CD4-positive, CD25-positive, alpha-beta regulatory T cell (primary cell): ENCODE results near the gene ABT1. TPM values are rescaled to one million over a fixed set of nuclear protein-coding genes. Genes with fewer than 3 reads are reported as not detected.

Experiments
- ATAC-seq, 2 donors: fragments of 150-1000 bp; cut with Tn5 transposase; one replicate each; pipeline ENCODE4 v1.10.0; 2021; ENCODE audit warnings: low read depth in 2 of 2, moderate number of reproducible peaks in 2 of 2, moderate library complexity in 1 of 2
- DNase-seq, 3 donors: peaks; one replicate each; pipeline versions ENCODE4 v3.0.0 to v3.0.0-alpha.2; 2012 to 2022; ENCODE audit warnings: mixed read lengths in 1 of 3
- H3K27ac ChIP-seq: one replicate; pipeline ENCODE4 v1.7.0; 2013; ENCODE audit warnings: mild to moderate bottlenecking, low read length; ENCODE audit not compliant: insufficient read depth, poor library complexity, severe bottlenecking
- H3K27me3 ChIP-seq: one replicate; pipeline ENCODE4 v1.7.0; 2013; ENCODE audit warnings: low read length; ENCODE audit not compliant: control insufficient read depth, insufficient read depth
- H3K36me3 ChIP-seq: one replicate; pipeline ENCODE4 v1.7.0; 2013; ENCODE audit warnings: mild to moderate bottlenecking, low read length, moderate library complexity; ENCODE audit not compliant: control insufficient read depth, insufficient read depth
- H3K4me1 ChIP-seq: 2 replicates; pipeline ENCODE4 v1.7.0; 2013; ENCODE audit warnings: mild to moderate bottlenecking, low read length; ENCODE audit not compliant: insufficient read depth, control insufficient read depth, poor library complexity, severe bottlenecking
- H3K4me3 ChIP-seq: one replicate; pipeline ENCODE4 v1.7.0; 2013; ENCODE audit warnings: low read depth, mild to moderate bottlenecking, low read length, moderate library complexity
- H3K9me3 ChIP-seq, 2 experiments: 1 replicate in 1 of 2; 2 replicates in 1 of 2; pipeline ENCODE4 v1.7.0; 2013; ENCODE audit warnings: low read length in 2 of 2, mild to moderate bottlenecking in 1 of 2, moderate library complexity in 1 of 2; ENCODE audit not compliant: control insufficient read depth in 2 of 2
- H3K27ac Mint-ChIP-seq, 3 donors: one replicate each; pipeline ENCODE4 v1.8.0; 2020 to 2022; ENCODE audit warnings: mild to moderate bottlenecking in 3 of 3, mixed read lengths in 3 of 3, moderate library complexity in 2 of 3
- H3K27me3 Mint-ChIP-seq: one replicate; pipeline ENCODE4 v1.8.0; 2022; ENCODE audit warnings: mild to moderate bottlenecking, mixed read lengths
- H3K36me3 Mint-ChIP-seq: one replicate; pipeline ENCODE4 v1.8.0; 2020; ENCODE audit warnings: mixed read lengths
- H3K4me1 Mint-ChIP-seq, 4 donors: one replicate each; pipeline ENCODE4 v1.8.0; 2020 to 2022; ENCODE audit warnings: mixed read lengths in 4 of 4, mild to moderate bottlenecking in 1 of 4
- H3K4me3 Mint-ChIP-seq, 4 donors: one replicate each; pipeline ENCODE4 v1.8.0; 2020 to 2022; ENCODE audit warnings: mild to moderate bottlenecking in 4 of 4, mixed read lengths in 4 of 4, moderate library complexity in 3 of 4
- H3K9me3 Mint-ChIP-seq, 7 donors: one replicate each; pipeline ENCODE4 v1.8.0; 2020 to 2022; ENCODE audit warnings: mixed read lengths in 7 of 7, mild to moderate bottlenecking in 3 of 7, moderate library complexity in 2 of 7
- polyA plus RNA-seq, 4 donors: library from polyadenylated mRNA; unstranded; fragments of 300-500 nt; fragmentation: Illumina TruSeq; gene quantifications; one replicate each; pipeline ENCODE4 v1.2.3, GENCODE V29; 2021
- total RNA-seq: library from RNA; stranded (reverse); gene quantifications from one replicate; pipeline ENCODE4 v1.2.3, GENCODE V29; 2022

Gene ABT1
- total and polyA plus RNA-seq, 5 donors from 2014 or later: 29.4 to 64.0 (median 57.5) TPM

GRCh38 chr6:26609463-26609862, 12.7 kb downstream of the ABT1 start:
- Histone ChIP-seq H3K4me3 (no peak overlapping the region), H3K9me3 (no peaks in the 10 kb centered on the region), H3K27ac (no peak overlapping the region), H3K27me3 (peaks cover 7% of the 10 kb centered on the region), H3K36me3 (no peaks in the 10 kb centered on the region), H3K4me1 (peaks cover 16% of the 10 kb centered on the region)
- Mint-ChIP-seq H3K4me3 (no peak overlapping the region), H3K36me3 (no peaks in the 10 kb centered on the region), H3K4me1 (peaks cover 0 to 30% (median 15%) of the 10 kb centered on the region in 4 donors), H3K27ac (peak overlapping the region in 2 of 3 donors; percentile 2 to 89), H3K9me3 (peaks cover 0 to 2% (median 0%) of the 10 kb centered on the region in 7 donors), H3K27me3 (peaks cover 32% of the 10 kb centered on the region)
- ATAC-seq (no peak), DNase-seq (no peak)

- no peak for DNase-seq
- H3K27ac Mint-ChIP-seq: no peak overlapping the region
- H3K4me3 ChIP-seq: no peak overlapping the region
- H3K4me1 ChIP-seq: peaks cover 18% of the 10 kb centered on the region
- peaks cover 0 to 3% of the 10 kb centered on the region in 2 experiments for H3K9me3 ChIP-seq
- H3K4me1 Mint-ChIP-seq: peaks cover 0 to 37% (median 15%) of the 10 kb centered on the region in 4 donors
- no peaks in the 10 kb centered on the region for H3K36me3 ChIP-seq
- peaks cover 17% of the 10 kb centered on the region for H3K27me3 ChIP-seq
- H3K27me3 Mint-ChIP-seq: peaks cover 49% of the 10 kb centered on the region
- H3K27ac ChIP-seq: no peak overlapping the region
- peaks cover 0 to 7% (median 0%) of the 10 kb centered on the region in 7 donors for H3K9me3 Mint-ChIP-seq
- no peaks in the 10 kb centered on the region for H3K36me3 Mint-ChIP-seq
- no peak for ATAC-seq
- H3K4me3 Mint-ChIP-seq: no peak overlapping the region
These were observed 14.8 kb downstream of the ABT1 start for GRCh38 chr6:26611599-26611998.

GRCh38 chr6:26613201-26613600, 16.4 kb downstream of the ABT1 start:
- Mint-ChIP-seq H3K9me3 (peaks cover 0 to 7% (median 0%) of the 10 kb centered on the region in 7 donors), H3K4me3 (peak overlapping the region; percentile 24 to 90 (median 83)), H3K36me3 (no peaks in the 10 kb centered on the region), H3K27me3 (peaks cover 51% of the 10 kb centered on the region), H3K27ac (peak overlapping the region in 1 of 3 donors; percentile 83), H3K4me1 (peaks cover 0 to 27% (median 10%) of the 10 kb centered on the region in 4 donors)
- Histone ChIP-seq H3K36me3 (no peaks in the 10 kb centered on the region), H3K27me3 (peaks cover 26% of the 10 kb centered on the region), H3K4me1 (peaks cover 13% of the 10 kb centered on the region), H3K9me3 (peaks cover 0 to 5% of the 10 kb centered on the region in 2 experiments), H3K27ac (no peak overlapping the region), H3K4me3 (no peak overlapping the region)
- DNase-seq (no peak), ATAC-seq (no peak)

GRCh38 chr6:26613689-26614683, 17.2 kb downstream of the ABT1 start:
- Mint-ChIP-seq H3K27ac (peak overlapping the region in 1 of 3 donors; percentile 83), H3K4me1 (peaks cover 0 to 27% (median 9%) of the 10 kb centered on the region in 4 donors), H3K36me3 (no peaks in the 10 kb centered on the region), H3K4me3 (peak overlapping the region; percentile 81 to 90 (median 84)), H3K27me3 (peaks cover 49% of the 10 kb centered on the region), H3K9me3 (peaks cover 0 to 7% (median 0%) of the 10 kb centered on the region in 7 donors)
- ATAC-seq (peak in 1 of 2 donors; percentile 47), DNase-seq (peak in 2 of 3 donors; percentile 28 to 63)
- H3K27me3 ChIP-seq: peaks cover 29% of the 10 kb centered on the region
- peaks cover 0 to 5% of the 10 kb centered on the region in 2 experiments for H3K9me3 ChIP-seq
- no peak overlapping the region for H3K27ac ChIP-seq
- H3K36me3 ChIP-seq: no peaks in the 10 kb centered on the region
- peaks cover 13% of the 10 kb centered on the region for H3K4me1 ChIP-seq
- peak overlapping the region; percentile 44 for H3K4me3 ChIP-seq

GRCh38 chr6:26623339-26623859, 26.6 kb downstream of the ABT1 start:
- no peak overlapping the region for H3K4me3 ChIP-seq
- H3K4me1 Mint-ChIP-seq: no peaks in the 10 kb centered on the region
- H3K27me3 ChIP-seq: peaks cover 6% of the 10 kb centered on the region
- DNase-seq (no peak), ATAC-seq (no peak)
- no peak overlapping the region for H3K4me3 Mint-ChIP-seq
- peaks cover 6 to 7% of the 10 kb centered on the region in 2 experiments for H3K9me3 ChIP-seq
- H3K9me3 Mint-ChIP-seq: peaks cover 0 to 11% (median 5%) of the 10 kb centered on the region in 7 donors
- no peak overlapping the region for H3K27ac Mint-ChIP-seq
- no peak overlapping the region for H3K27ac ChIP-seq
- H3K27me3 Mint-ChIP-seq: peaks cover 15% of the 10 kb centered on the region
- H3K36me3 ChIP-seq: no peaks in the 10 kb centered on the region
- H3K36me3 Mint-ChIP-seq: no peaks in the 10 kb centered on the region
- no peaks in the 10 kb centered on the region for H3K4me1 ChIP-seq

GRCh38 chr6:26624557-26624956, 27.8 kb downstream of the ABT1 start:
- H3K4me1 ChIP-seq: no peaks in the 10 kb centered on the region
- ATAC-seq (no peak), DNase-seq (no peak)
- H3K27me3 ChIP-seq: peaks cover 5% of the 10 kb centered on the region
- no peaks in the 10 kb centered on the region for H3K36me3 Mint-ChIP-seq
- H3K4me1 Mint-ChIP-seq: no peaks in the 10 kb centered on the region
- no peak overlapping the region for H3K27ac Mint-ChIP-seq
- no peaks in the 10 kb centered on the region for H3K36me3 ChIP-seq
- no peak overlapping the region for H3K4me3 ChIP-seq
- H3K27me3 Mint-ChIP-seq: peaks cover 15% of the 10 kb centered on the region
- H3K4me3 Mint-ChIP-seq: no peak overlapping the region
- H3K9me3 Mint-ChIP-seq: peaks cover 0 to 11% (median 6%) of the 10 kb centered on the region in 7 donors
- no peak overlapping the region for H3K27ac ChIP-seq
- H3K9me3 ChIP-seq: peaks cover 6 to 7% of the 10 kb centered on the region in 2 experiments

GRCh38 chr6:26627843-26628242, 31.1 kb downstream of the ABT1 start:
- Histone ChIP-seq H3K27me3 (peaks cover 2% of the 10 kb centered on the region), H3K4me3 (no peak overlapping the region), H3K36me3 (no peaks in the 10 kb centered on the region), H3K9me3 (peaks cover 6 to 15% of the 10 kb centered on the region in 2 experiments), H3K27ac (no peak overlapping the region), H3K4me1 (no peaks in the 10 kb centered on the region)
- Mint-ChIP-seq H3K9me3 (peaks cover 0 to 13% (median 5%) of the 10 kb centered on the region in 7 donors), H3K4me3 (no peak overlapping the region), H3K27ac (no peak overlapping the region), H3K4me1 (no peaks in the 10 kb centered on the region), H3K27me3 (peaks cover 6% of the 10 kb centered on the region), H3K36me3 (no peaks in the 10 kb centered on the region)
- DNase-seq (no peak), ATAC-seq (no peak)
